GM19324 (cell line): ENCODE data around the gene MXI1.
"Not testable (repeated sequence)": the region's sequence is repeated elsewhere in the genome, so short reads cannot be mapped to it uniquely, and the experiment has no call there.

Source experiments
- ATAC-seq: cut with Tn5 transposase; IDR thresholded peaks from one replicate; pipeline ENCODE4 v1.9.1; 2021; ENCODE audit warnings: mild to moderate bottlenecking, moderate library complexity; ENCODE audit not compliant: unreplicated experiment, low FRiP score

The MXI1 gene

DNA sequence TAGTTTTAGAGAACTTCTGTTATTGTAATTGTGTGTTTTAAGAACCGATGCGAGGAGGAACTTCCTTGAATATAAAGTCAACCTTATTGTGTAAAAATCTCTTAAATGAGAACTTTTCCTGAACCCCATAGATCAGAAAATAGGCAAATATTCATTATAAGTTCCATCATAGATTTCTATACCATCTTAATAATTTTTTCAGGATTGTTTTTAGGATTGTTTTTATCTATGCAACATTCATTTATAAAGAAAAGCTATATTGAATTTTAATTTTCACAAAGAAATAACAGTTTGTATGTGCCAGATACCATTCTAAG, 99.0 kb downstream of the MXI1 start:
- ATAC-seq, result no peak

- no peak for ATAC-seq
Observed at GRCh38 chr10:110307805-110308204, 100.4 kb downstream of the MXI1 start.

- ATAC-seq, result no peak
Observed at GRCh38 chr10:110310741-110311140, 103.3 kb downstream of the MXI1 start.

GRCh38 chr10:110311357-110311949, 104.0 kb downstream of the MXI1 start:
- no peak for ATAC-seq

DNA sequence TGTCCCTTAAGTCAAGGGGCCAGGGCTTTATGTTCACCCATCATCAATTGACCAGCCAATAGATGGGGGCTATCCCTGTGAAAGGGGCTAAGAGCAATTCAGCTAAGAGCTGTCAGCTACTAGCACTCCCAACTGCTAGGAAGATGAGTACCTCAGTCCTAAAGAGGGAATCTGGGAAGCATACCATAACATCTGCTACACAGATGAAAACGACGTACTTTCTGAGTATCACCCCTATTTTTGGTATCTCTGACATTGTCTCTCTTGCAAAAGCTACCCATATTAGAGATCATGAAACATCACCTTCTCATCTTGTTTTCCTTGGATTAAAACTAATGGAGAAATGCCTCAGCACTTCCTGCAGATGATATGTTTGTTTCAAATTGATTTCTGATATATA, 104.8 kb downstream of the MXI1 start:
- no peak for ATAC-seq

GRCh38 chr10:110313674-110314073, 106.3 kb downstream of the MXI1 start:
- no peak for ATAC-seq

DNA sequence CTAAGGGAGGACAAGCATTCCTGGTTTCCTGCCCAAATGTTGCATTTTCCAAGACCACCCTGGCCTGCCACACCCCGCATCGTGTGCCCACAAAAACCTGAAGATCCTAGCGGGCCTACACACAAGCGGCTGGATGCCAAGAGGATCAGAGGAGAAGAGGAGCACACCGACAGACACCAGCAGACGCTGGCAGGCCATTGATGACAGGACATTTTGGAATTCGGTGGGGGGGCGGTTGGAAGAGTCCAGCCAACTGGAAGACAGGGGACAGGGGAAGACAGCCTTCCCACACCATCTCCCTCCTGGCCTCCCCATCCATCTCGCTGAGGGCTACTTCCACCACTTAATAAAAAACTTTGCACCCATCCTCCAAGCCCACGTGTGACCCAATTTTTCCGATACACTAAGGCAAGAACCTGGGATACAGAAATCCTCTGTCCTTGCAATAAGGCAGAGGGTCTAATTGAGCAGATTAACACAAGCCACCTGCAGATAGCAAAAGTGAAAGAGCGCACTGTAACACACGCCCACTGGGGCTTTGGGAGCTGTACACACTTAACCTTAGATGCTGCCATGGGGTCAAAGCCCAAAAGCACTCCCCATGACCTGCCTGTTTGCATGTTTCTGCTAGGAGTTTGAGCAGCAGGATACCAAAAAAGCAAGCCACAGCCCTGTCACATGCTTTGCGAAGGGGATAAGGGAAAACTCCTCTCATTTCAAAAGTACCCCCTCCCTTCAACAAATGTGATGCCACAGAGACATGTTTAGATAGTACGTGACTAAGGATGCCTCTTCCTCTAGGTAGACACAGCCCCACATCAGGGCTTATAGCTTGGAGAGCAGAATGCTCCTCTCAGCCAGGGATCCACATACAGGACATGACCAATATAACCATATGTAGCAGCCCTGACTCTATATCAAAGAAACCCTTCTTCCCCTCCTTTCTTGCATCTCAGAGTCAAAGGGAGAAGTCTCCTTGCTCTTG, 110.8 kb downstream of the MXI1 start:
- ATAC-seq, result no peak

GRCh38 chr10:110321869-110322620, 114.6 kb downstream of the MXI1 start:
- no peak for ATAC-seq

DNA sequence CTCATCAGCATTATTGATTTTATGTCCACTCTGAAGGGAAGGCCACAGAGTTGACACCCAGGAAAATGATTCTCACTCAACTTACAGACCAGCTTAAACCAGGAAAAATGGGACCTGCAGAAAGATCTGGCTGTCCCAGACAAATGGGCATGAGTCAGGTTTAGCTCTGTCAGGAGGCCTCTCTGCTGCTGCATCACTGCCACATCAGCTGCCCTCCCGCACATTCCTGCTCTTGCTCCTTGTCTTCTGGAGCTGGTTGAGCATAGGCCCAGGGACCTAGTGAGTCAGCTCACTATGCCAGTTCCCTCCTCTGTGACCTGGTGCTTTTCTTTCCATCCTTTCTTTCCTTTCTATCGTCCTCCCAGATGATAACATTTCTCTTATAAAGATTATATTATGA, 116.1 kb downstream of the MXI1 start:
- no peak for ATAC-seq

GRCh38 chr10:110324201-110324804, 116.9 kb downstream of the MXI1 start:
- no peak for ATAC-seq

DNA sequence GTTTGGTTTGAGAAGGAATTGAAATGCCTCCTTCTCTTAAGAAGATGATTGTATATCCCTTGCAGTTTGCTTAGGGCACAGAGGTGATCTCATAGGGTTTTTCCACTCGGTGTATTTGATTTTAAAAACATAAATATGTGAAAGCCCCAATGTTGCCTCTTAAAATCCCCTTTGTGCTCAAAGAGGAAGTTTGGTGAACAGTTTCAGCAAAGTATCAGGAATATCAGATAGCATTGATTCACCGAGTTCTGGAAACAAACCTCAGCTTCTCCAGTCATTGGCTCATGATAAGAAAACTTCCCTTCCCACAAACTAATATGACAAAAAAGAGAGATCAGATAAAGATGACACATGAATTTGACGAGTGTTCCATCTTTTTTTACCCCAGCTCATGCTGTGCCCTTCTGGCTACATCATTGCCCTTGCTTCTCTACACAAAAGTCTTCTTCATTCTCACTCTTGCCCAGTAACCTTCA, 117.4 kb downstream of the MXI1 start:
- no peak for ATAC-seq

DNA sequence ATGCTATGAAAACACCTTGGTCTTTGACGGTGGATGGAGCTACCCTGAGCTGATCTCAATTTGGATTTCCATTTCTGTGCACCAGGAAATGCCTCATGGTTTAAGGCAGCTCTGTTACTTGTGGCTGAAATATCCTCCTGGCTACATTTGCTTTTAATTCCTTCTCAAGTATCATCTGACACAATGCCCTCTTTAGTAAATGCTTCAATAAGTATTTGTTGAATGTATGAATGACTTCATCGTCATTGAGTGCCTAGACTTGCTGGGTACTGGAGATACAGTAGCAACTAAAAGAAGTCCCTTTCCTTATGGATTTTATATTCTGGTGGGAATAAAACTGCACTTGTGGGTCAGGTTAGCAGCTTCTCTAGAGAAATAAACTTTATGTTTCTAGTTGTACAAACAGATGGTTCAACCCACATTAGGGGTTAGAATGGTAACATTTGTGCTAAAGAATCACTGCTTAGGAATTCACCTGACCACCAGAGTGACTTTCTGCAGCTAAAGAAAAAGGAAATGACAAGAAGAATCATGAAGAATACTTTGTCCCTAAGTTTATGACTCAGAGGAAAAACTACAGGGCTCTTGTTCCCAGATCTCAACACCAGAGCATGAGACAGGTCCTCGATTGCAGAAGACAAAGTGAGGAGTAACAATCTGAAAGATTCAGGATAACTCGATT, 119.1 kb downstream of the MXI1 start:
- no peak for ATAC-seq

- ATAC-seq, result no peak
Observed at GRCh38 chr10:110327262-110327914, 120.0 kb downstream of the MXI1 start.

- no peak for ATAC-seq
Observed at GRCh38 chr10:110330675-110331074, 123.3 kb downstream of the MXI1 start.

GRCh38 chr10:110331226-110331795, 123.9 kb downstream of the MXI1 start:
- not testable (repeated sequence) for ATAC-seq

GRCh38 chr10:110334061-110334656, 126.8 kb downstream of the MXI1 start:
- ATAC-seq, result no peak

DNA sequence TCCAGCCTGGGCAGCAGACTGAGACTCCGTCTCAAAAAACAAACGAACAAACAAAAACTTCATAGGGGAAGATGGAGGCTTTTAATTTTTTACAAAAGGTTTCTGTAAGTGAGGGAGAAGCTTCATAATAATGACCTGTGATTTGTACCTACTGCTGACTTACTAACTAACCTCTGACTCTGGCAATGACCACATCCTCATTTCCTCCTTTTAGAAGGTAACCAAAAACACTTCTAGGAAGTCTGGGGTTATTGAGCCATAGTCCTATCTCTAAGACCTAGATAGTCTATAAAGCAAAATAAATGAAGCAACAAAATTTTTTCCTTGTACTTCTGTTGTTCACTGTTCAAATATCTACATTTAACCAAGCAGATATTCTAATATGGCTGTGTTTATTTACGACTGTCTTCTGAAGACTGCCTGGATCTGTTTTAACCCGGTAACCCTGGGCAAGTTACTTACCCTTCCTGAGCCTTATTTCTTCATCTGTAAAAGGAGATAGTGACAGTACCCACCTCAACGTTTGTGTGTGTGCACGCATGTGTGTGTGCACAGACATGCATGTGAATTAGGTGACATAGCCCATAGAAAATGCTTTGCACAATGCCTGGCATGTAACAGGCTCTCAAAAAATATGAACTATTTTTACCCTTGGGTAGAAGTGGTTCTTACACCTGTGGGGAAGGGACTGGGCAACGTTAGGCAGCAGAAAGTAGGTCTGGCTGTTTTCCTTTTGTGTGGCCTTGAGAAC, 128.1 kb downstream of the MXI1 start:
- ATAC-seq, result no peak

DNA sequence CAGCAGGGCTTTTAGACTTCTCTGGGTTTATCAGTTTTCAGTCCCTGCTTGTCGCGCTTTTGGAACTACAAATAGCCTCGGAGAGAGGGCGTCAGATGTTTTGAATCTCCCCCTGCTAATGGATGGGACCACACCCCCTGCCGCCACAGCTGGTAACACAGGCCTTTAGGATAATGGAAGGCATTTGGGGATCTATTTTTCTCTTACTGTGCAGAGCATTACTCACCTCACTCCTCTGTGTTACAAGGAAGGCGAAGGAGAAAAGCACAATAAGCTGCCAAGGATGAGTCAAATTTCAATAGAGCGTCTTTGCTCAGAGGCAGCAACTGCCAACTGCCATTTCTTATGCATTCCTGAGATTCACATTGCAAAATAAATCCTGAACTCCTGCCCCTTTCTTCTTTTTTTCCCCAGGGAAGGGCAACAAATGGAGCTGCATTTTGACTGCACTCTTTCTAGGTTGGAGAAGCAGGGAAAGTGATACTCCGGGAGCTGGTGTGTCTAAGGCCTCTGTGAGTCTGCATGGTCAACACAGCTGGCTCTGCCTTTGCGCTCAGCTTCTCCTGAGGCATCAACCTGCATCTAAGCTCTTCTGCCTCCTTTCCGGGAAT, 128.8 kb downstream of the MXI1 start:
- ATAC-seq, result no peak
